Measurements from ENCODE around the gene TCF19. TPM values are rescaled to one million over a fixed set of nuclear protein-coding genes. Genes with fewer than 3 reads are reported as not detected.

TCF19 gene
- total and polyA plus RNA-seq, 2 donors (not counting 3 experiments of a cell fraction or from before 2014, with no cell fraction given) = 13.9 to 31.7 TPM

GRCh38 chr6:31205638-31206037 is 47.2 kb downstream of the TCF19 start:
- intact Hi-C loops (cut with micrococcal nuclease) (no loop called here), dilution Hi-C loops (cut with MboI; ENCODE audit: extremely low pct_ligation_motif_present, low sequenced_read_pairs) (no loop called here)
- no TSS peak for BruUV-seq (replicated peaks)
- Histone ChIP-seq H3K79me2 (ENCODE audit: control insufficient read depth, insufficient read depth, low read length) (no peaks in the 10 kb centered on the region), H3K4me2 (ENCODE audit: insufficient read depth, low read length) (no peak overlapping the region), H3K9ac (replicated peaks; ENCODE audit: extremely low read depth, insufficient read depth, low read length) (no peak overlapping the region), H3K36me3 (ENCODE audit: control insufficient read depth in 2 of 2, extremely low read depth in 1 of 2, insufficient read depth in 2 of 2, low read length in 2 of 2) (no peaks in the 10 kb centered on the region), H3K9me1 (replicated peaks; ENCODE audit: control insufficient read depth, extremely low read depth, insufficient read depth, low read length) (no peaks in the 10 kb centered on the region), H3K9me3 (replicated peaks; ENCODE audit: control insufficient read depth, insufficient read depth, low read length) (no peaks in the 10 kb centered on the region), H3K27me3 (ENCODE audit: control insufficient read depth in 2 of 2, insufficient read depth in 2 of 2, low read length in 2 of 2) (peaks cover 0 to 3% of the 10 kb centered on the region in 2 experiments), H3K27ac (ENCODE audit: insufficient read depth, low read depth, low read length) (no peak overlapping the region), H3K4me3 (replicated peaks in 1 of 3; ENCODE audit: insufficient read depth in 1 of 3, low read depth in 1 of 3, low read length in 3 of 3) (no peak overlapping the region), H3K4me1 (ENCODE audit: control insufficient read depth, extremely low read depth, insufficient read depth, low read length) (peaks cover 14% of the 10 kb centered on the region), H4K20me1 (replicated peaks; ENCODE audit: control insufficient read depth, extremely low read depth, insufficient read depth, low read length) (no peaks in the 10 kb centered on the region), H2AFZ (ENCODE audit: low read depth, low read length) (no peak overlapping the region)
- POLR2A ChIA-PET = no interaction called here
- DNase-seq (ENCODE audit: low read depth, low spot score) (no peak), FAIRE-seq (no peak)
- CTCF ChIA-PET = interaction anchor here (0.6 kb wide), 1 partner anchor 161 kb away, joined by 3 read pairs; no protein-coding TSS in a partner anchor
- TF ChIP-seq JUN (IDR thresholded peaks at IDR 0.05; ENCODE audit: borderline replicate concordance, insufficient read depth, insufficient read length, low read depth) (no peak), EZH2 (IDR thresholded peaks at IDR 0.05; ENCODE audit: borderline replicate concordance, low read depth, low read length, severe bottlenecking) (no peak), MYC (IDR thresholded peaks at IDR 0.05; ENCODE audit: low read depth, low read length) (no peak), FOS (IDR thresholded peaks at IDR 0.05; ENCODE audit: borderline replicate concordance, insufficient read depth, low read length) (no peak), POLR2A (IDR thresholded peaks at IDR 0.05; ENCODE audit: low read depth, low read length) (no peak), GATA2 (IDR thresholded peaks at IDR 0.05; ENCODE audit: insufficient read depth, insufficient read length, low read depth, low read length) (no peak), CTCF (IDR thresholded peaks at IDR 0.05; ENCODE audit: extremely low read depth in 1 of 2, insufficient read depth in 1 of 2, low read depth in 1 of 2, low read length in 2 of 2) (no peak), POLR2AphosphoS5 (IDR thresholded peaks at IDR 0.05; ENCODE audit: insufficient read depth, low read depth, low read length) (no peak), MAX (IDR thresholded peaks at IDR 0.05; ENCODE audit: insufficient read depth, insufficient read length) (no peak)

All from endothelial cell of umbilical vein (primary cell).